Cardiac muscle cell (in vitro differentiated cells and primary cell): ENCODE results near the gene RBM20. TPM values are rescaled to one million over a fixed set of nuclear protein-coding genes. Genes with fewer than 3 reads are reported as not detected.

Source experiments
- DNase-seq, 2 donors: peaks; one replicate each; pipeline versions ENCODE4 v3.0.0 to v3.0.0-alpha.2; 2010 to 2017; ENCODE audit warnings: low read depth in 1 of 2, low spot score in 1 of 2
- H3K27ac ChIP-seq: fragments of 200-600 bp; sonication (generic); 2 replicates; pipeline ENCODE4 v1.5.1; 2016
- H3K27me3 ChIP-seq: fragments of 200-600 bp; sonication (generic); 2 replicates; pipeline ENCODE4 v1.6.0; 2016; ENCODE audit warnings: control low read depth
- H3K36me3 ChIP-seq: fragments of 200-600 bp; sonication (generic); 2 replicates; pipeline ENCODE4 v1.5.1; 2016; ENCODE audit warnings: control low read depth
- H3K4me1 ChIP-seq: fragments of 200-600 bp; sonication (generic); 2 replicates; pipeline ENCODE4 v1.8.1; 2017; ENCODE audit warnings: low read depth, mild to moderate bottlenecking, mixed run types
- H3K4me3 ChIP-seq: fragments of 200-600 bp; sonication (generic); 2 replicates; pipeline ENCODE4 v1.5.1; 2016; ENCODE audit warnings: mild to moderate bottlenecking
- H3K9me3 ChIP-seq: fragments of 200-600 bp; sonication (generic); 2 replicates; pipeline ENCODE4 v1.5.1; 2017; ENCODE audit warnings: low read depth, mild to moderate bottlenecking, control low read depth
- CTCF ChIP-seq: IDR thresholded peaks from 2 replicates; pipeline ENCODE4 v1.5.1; 2012; ENCODE audit warnings: low read depth, mild to moderate bottlenecking, low read length
- polyA plus RNA-seq: library from polyadenylated mRNA; unstranded; fragments of >200 nt; fragmentation: Nextera tagmentation; extraction: Ambion mirVana; gene quantifications from 2 replicates; pipeline ENCODE4 v1.2.1, GENCODE V29; 2016
- total RNA-seq: library from RNA; depleted of rRNA; stranded (reverse); fragments of >200 nt; gene quantifications from 2 replicates; pipeline ENCODE4 v1.2.3, GENCODE V29; 2016

RBM20 gene
- total and polyA plus RNA-seq, 2 experiments from 2014 or later: 19.2 to 28.5 TPM

- no peaks in the 10 kb centered on the region for H3K27me3 ChIP-seq
- no peak overlapping the region for H3K4me3 ChIP-seq
- H3K36me3 ChIP-seq: no peaks in the 10 kb centered on the region
- no peak overlapping the region for H3K27ac ChIP-seq
- H3K9me3 ChIP-seq: no peaks in the 10 kb centered on the region
- DNase-seq: no peak
- no peak for TF ChIP-seq CTCF
- peaks cover 15% of the 10 kb centered on the region for H3K4me1 ChIP-seq
Measured at GRCh38 chr10:110771486-110771885, 127.3 kb downstream of the RBM20 start.

GRCh38 chr10:110771991-110772390, 127.9 kb downstream of the RBM20 start:
- Histone ChIP-seq H3K4me1 (peaks cover 16% of the 10 kb centered on the region), H3K9me3 (no peaks in the 10 kb centered on the region), H3K27ac (no peak overlapping the region), H3K4me3 (no peak overlapping the region), H3K36me3 (no peaks in the 10 kb centered on the region), H3K27me3 (no peaks in the 10 kb centered on the region)
- no peak for TF ChIP-seq CTCF
- DNase-seq: no peak

- Histone ChIP-seq H3K27ac (no peak overlapping the region), H3K4me1 (peaks cover 21% of the 10 kb centered on the region), H3K4me3 (no peak overlapping the region), H3K36me3 (no peaks in the 10 kb centered on the region), H3K9me3 (no peaks in the 10 kb centered on the region), H3K27me3 (no peaks in the 10 kb centered on the region)
- TF ChIP-seq CTCF: no peak
- DNase-seq: no peak
Measured at GRCh38 chr10:110772454-110773025, 128.4 kb downstream of the RBM20 start.

GRCh38 chr10:110773693-110774068, 129.5 kb downstream of the RBM20 start:
- no peak for DNase-seq
- peaks cover 23% of the 10 kb centered on the region for H3K4me1 ChIP-seq
- no peaks in the 10 kb centered on the region for H3K36me3 ChIP-seq
- H3K27me3 ChIP-seq: no peaks in the 10 kb centered on the region
- H3K9me3 ChIP-seq: no peaks in the 10 kb centered on the region
- no peak overlapping the region for H3K4me3 ChIP-seq
- no peak for TF ChIP-seq CTCF
- no peak overlapping the region for H3K27ac ChIP-seq

- Histone ChIP-seq H3K4me1 (peaks cover 21% of the 10 kb centered on the region), H3K27me3 (no peaks in the 10 kb centered on the region), H3K36me3 (no peaks in the 10 kb centered on the region), H3K9me3 (no peaks in the 10 kb centered on the region), H3K27ac (peak overlapping the region; percentile 14), H3K4me3 (no peak overlapping the region)
- peak in 1 of 2 donors; percentile 55 for DNase-seq
- TF ChIP-seq CTCF: no peak
Measured at GRCh38 chr10:110774069-110775019, 130.2 kb downstream of the RBM20 start.
